GM19455 (cell line): Measurements from ENCODE around the gene MLYCD.

Experiments used
- ATAC-seq: cut with Tn5 transposase; IDR thresholded peaks from one replicate; pipeline ENCODE4 v1.9.1; 2021; ENCODE audit not compliant: unreplicated experiment

Gene MLYCD

GRCh38 chr16:83968306-83968851 lies 69.5 kb downstream of the MLYCD start:
- ATAC-seq: no peak

GRCh38 chr16:83968891-83969649 lies 70.2 kb downstream of the MLYCD start:
- no peak for ATAC-seq

- ATAC-seq: no peak
Measured at GRCh38 chr16:83969771-83970429, 71.0 kb downstream of the MLYCD start.

GRCh38 chr16:83970430-83970815 lies 71.5 kb downstream of the MLYCD start:
- ATAC-seq: no peak

- no peak for ATAC-seq
Measured at GRCh38 chr16:83971165-83972130, 72.5 kb downstream of the MLYCD start.

- ATAC-seq: no peak
Measured at GRCh38 chr16:83972256-83973008, 73.5 kb downstream of the MLYCD start.

- no peak for ATAC-seq
Measured at GRCh38 chr16:83973077-83973476, 74.2 kb downstream of the MLYCD start.

GRCh38 chr16:83973581-83974385 lies 74.9 kb downstream of the MLYCD start:
- no peak for ATAC-seq

- no peak for ATAC-seq
Measured at GRCh38 chr16:83974475-83974874, 75.6 kb downstream of the MLYCD start.

DNA sequence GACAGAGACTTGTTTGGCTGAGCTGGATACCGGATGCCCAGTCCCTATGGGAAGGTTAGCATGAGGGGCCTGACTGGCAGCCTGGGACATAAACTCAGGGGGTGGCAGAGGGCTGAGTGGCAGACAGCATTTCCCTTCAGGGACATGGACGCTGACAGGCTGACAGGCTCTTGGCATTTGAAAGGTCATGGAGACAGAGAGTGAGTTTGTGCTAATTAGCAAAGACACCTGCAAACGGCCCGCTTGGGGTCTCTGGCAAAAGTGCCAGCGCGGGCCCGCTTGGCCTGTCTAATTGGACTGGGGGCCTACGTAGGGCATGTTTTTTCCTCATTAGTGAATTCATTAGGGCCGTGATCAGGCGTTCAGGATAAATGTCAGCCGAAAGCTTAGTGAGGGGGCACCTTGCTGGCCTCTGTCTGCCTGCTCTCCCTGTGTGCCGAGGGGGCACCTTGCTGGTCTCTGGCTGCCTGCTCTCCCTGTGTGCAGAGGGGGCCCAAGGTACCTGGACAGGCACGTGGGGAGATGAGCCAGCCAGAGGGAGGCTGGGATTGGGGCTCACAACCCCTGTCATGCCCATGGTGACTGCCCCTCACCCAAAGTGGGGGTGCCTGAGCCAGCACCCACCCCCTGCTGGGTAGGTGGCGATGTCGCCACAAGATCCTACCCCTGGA lies 76.8 kb downstream of the MLYCD start:
- no peak for ATAC-seq
